HuH-7 (cell line): ENCODE measurements around the gene TMEM63C.
A peak's percentile ranks its signal among the peaks of the same experiment; 100 is the strongest.
"Not testable (repeated sequence)": the region's sequence is repeated elsewhere in the genome, so short reads cannot be mapped to it uniquely, and the experiment has no call there.

Source experiments
- DNase-seq: peaks from one replicate; pipeline ENCODE4 v3.0.0; 2011; ENCODE audit warnings: low spot score

TMEM63C gene

GRCh38 chr14:77154421-77154820 lies 27.2 kb upstream of the TMEM63C start:
- DNase-seq: no peak

- DNase-seq: no peak
Observed at GRCh38 chr14:77155083-77155482, 26.5 kb upstream of the TMEM63C start.

GRCh38 chr14:77157740-77158139 lies 23.9 kb upstream of the TMEM63C start:
- no peak for DNase-seq

- DNase-seq: no peak
Observed at GRCh38 chr14:77158175-77158881, 23.3 kb upstream of the TMEM63C start.

- no peak for DNase-seq
Observed at GRCh38 chr14:77158882-77159255, 22.7 kb upstream of the TMEM63C start.

- DNase-seq: no peak
Observed at GRCh38 chr14:77161011-77161410, 20.6 kb upstream of the TMEM63C start.

GRCh38 chr14:77170045-77170444 lies 11.6 kb upstream of the TMEM63C start:
- no peak for DNase-seq

GRCh38 chr14:77172916-77173315 lies 8.7 kb upstream of the TMEM63C start:
- no peak for DNase-seq

- not testable (repeated sequence) for DNase-seq
Observed at GRCh38 chr14:77173911-77174617, 7.5 kb upstream of the TMEM63C start.

GRCh38 chr14:77175843-77176242 lies 5.8 kb upstream of the TMEM63C start:
- DNase-seq: no peak

- DNase-seq: no peak
Observed at GRCh38 chr14:77177702-77178101, 3.9 kb upstream of the TMEM63C start.

GRCh38 chr14:77178656-77179055 lies 2.9 kb upstream of the TMEM63C start:
- DNase-seq: no peak

GRCh38 chr14:77180726-77181602 lies 634 bp upstream of the TMEM63C start:
- DNase-seq: no peak

GRCh38 chr14:77183896-77184295 lies 2.3 kb downstream of the TMEM63C start:
- no peak for DNase-seq

GRCh38 chr14:77184396-77185092 lies 2.9 kb downstream of the TMEM63C start:
- DNase-seq: peak; percentile 34

GRCh38 chr14:77185093-77185465 lies 3.5 kb downstream of the TMEM63C start:
- no peak for DNase-seq

GRCh38 chr14:77186911-77187648 lies 5.5 kb downstream of the TMEM63C start:
- no peak for DNase-seq

- no peak for DNase-seq
Observed at GRCh38 chr14:77187649-77188012, 6.0 kb downstream of the TMEM63C start.

- no peak for DNase-seq
Observed at GRCh38 chr14:77189479-77189878, 7.9 kb downstream of the TMEM63C start.

- DNase-seq: no peak
Observed at GRCh38 chr14:77190977-77191376, 9.4 kb downstream of the TMEM63C start.

GRCh38 chr14:77194706-77195105 lies 13.1 kb downstream of the TMEM63C start:
- no peak for DNase-seq

- DNase-seq: no peak
Observed at GRCh38 chr14:77195766-77196165, 14.2 kb downstream of the TMEM63C start.
